K562 (cell line): ENCODE data around the gene SBF1. TPM values are rescaled to one million over a fixed set of nuclear protein-coding genes. Genes with fewer than 3 reads are reported as not detected.
A peak's percentile ranks its signal among the peaks of the same experiment; 100 is the strongest.

Experiments used
- ATF6 ChIP-seq: sonication (generic); formaldehyde crosslinking; IDR thresholded peaks from 2 replicates; pipeline ENCODE4 v1.4.0; 2020; ENCODE audit warnings: mild to moderate bottlenecking, missing genetic modification reagents
- BHLHE40 ChIP-seq: IDR thresholded peaks from 2 replicates; pipeline ENCODE4 v1.6.1; 2011; ENCODE audit warnings: low read length, improper control_type of control experiment
- CBFA2T2 ChIP-seq: fragments of 450-650 bp; conservative IDR thresholded peaks from 2 replicates; pipeline ENCODE4 v1.6.1; 2017; ENCODE audit warnings: mild to moderate bottlenecking
- CLOCK ChIP-seq: fragments of 250-450 bp; sonication (Bioruptor Pico); IDR thresholded peaks from 2 replicates; pipeline ENCODE4 v1.4.0; 2020; ENCODE audit warnings: mild to moderate bottlenecking, moderate library complexity, borderline replicate concordance
- CTCF ChIP-seq, 3 experiments: IDR thresholded peaks in 2 of 3; conservative IDR thresholded peaks in 1 of 3; 2 replicates each; pipeline ENCODE4 v1.5.1; 2011 to 2012; ENCODE audit warnings: low read length in 3 of 3, mild to moderate bottlenecking in 3 of 3, control low read depth in 2 of 3, improper control_type of control experiment in 1 of 3, inconsistent platforms in 1 of 3, low read depth in 1 of 3, mixed read lengths in 1 of 3, moderate library complexity in 1 of 3; ENCODE audit not compliant: insufficient read depth in 2 of 3
- KAT7 ChIP-seq: sonication (generic); formaldehyde crosslinking; IDR thresholded peaks from 2 replicates; pipeline ENCODE4 v1.8.0; 2022; ENCODE audit warnings: missing genetic modification reagents, mild to moderate bottlenecking, borderline replicate concordance
- KDM5B ChIP-seq: fragments of 200-600 bp; sonication (generic); IDR thresholded peaks from 2 replicates; pipeline ENCODE4 v1.6.1; 2012; ENCODE audit warnings: low read depth, mild to moderate bottlenecking, moderate library complexity, low read length, control low read depth, inconsistent platforms; ENCODE audit not compliant: insufficient replicate concordance
- MAFG ChIP-seq: fragments of 450-650 bp; conservative IDR thresholded peaks from 2 replicates; pipeline ENCODE4 v1.6.1; 2016; ENCODE audit warnings: missing genetic modification characterization, missing compliant biosample characterization
- NR2C2 ChIP-seq, 2 experiments: fragments of 200-800 bp in 1 of 2; sonication (Bioruptor generic) in 1 of 2; sonication (generic) in 1 of 2; formaldehyde crosslinking in 1 of 2; IDR thresholded peaks; 2 replicates each; pipeline versions ENCODE4 v1.6.1 to v1.8.0; 2016 to 2022; ENCODE audit warnings: mild to moderate bottlenecking in 1 of 2, missing compliant biosample characterization in 1 of 2, missing genetic modification characterization in 1 of 2, missing genetic modification reagents in 1 of 2
- TEAD1 ChIP-seq, 2 experiments: fragments of 450-650 bp in 1 of 2; sonication (generic) in 1 of 2; formaldehyde crosslinking; IDR thresholded peaks; 2 replicates each; pipeline versions ENCODE4 v1.4.0 to v1.8.0; 2020 to 2022; ENCODE audit warnings: mild to moderate bottlenecking in 2 of 2, missing genetic modification reagents in 1 of 2
- TGIF2 ChIP-seq: sonication (generic); formaldehyde crosslinking; IDR thresholded peaks from 2 replicates; pipeline ENCODE4 v1.8.1; 2022; ENCODE audit warnings: mild to moderate bottlenecking, missing genetic modification reagents, moderate library complexity
- UBTF ChIP-seq, 2 experiments: IDR thresholded peaks; 2 replicates each; pipeline ENCODE4 v1.6.1; 2012; ENCODE audit warnings: improper control_type of control experiment in 2 of 2, low read depth in 2 of 2, low read length in 2 of 2, borderline replicate concordance in 1 of 2
- ZBTB5 ChIP-seq: fragments of 450-650 bp; IDR thresholded peaks from 2 replicates; pipeline ENCODE4 v1.6.1; 2017; ENCODE audit warnings: antibody characterized with exemption
- polyA plus RNA-seq, 8 experiments: library from polyadenylated mRNA; depleted of rRNA in 4 of 8; stranded (reverse) in 5 of 8; unstranded in 3 of 8; fragments of >200 nt; fragmentation: Nextera tagmentation in 2 of 8; fragmentation: Illumina TruSeq in 1 of 8; extraction: Ambion mirVana in 2 of 8; extraction: Trizol in 1 of 8; gene quantifications; 2 replicates each; pipeline versions ENCODE4 v1.2.1 to v1.2.3, GENCODE V29; 2011 to 2014; ENCODE audit warnings: inconsistent platforms in 1 of 8, missing spikeins in 1 of 8
- total RNA-seq, 7 experiments: library from RNA; depleted of rRNA in 6 of 7; stranded (reverse); fragments of >200 nt in 6 of 7; fragmentation: Illumina TruSeq in 2 of 7; extraction: Trizol in 2 of 7; gene quantifications; 2 replicates each; pipeline versions ENCODE4 v1.2.1 to v1.2.3, GENCODE V29; 2011 to 2021; ENCODE audit warnings: low replicate concordance in 1 of 7

The SBF1 gene
- total and polyA plus RNA-seq, 9 of the 15 experiments (the other 6 are each of a cell fraction or from before 2014, with no cell fraction given) = 0.44 to 50.4 (median 11.4) TPM

GRCh38 chr22:50485221-50486131 lies 10.6 kb upstream of the SBF1 start (continued):
- TF ChIP-seq CTCF (IDR thresholded peaks at IDR 0.05 in 2 of 3, conservative IDR thresholded peaks at IDR 0.05 in 1 of 3; ENCODE audit: insufficient read depth in 2 of 3, low read depth in 1 of 3, low read length in 3 of 3) (peak in 2 of 3 experiments; percentile 12 to 18; a peak in 2 of 6 replicates), ZBTB5 (no peak), ATF6 (CRISPR knock-in tag) (no peak), TGIF2 (CRISPR knock-in tag) (no peak), KAT7 (no peak), UBTF (IDR thresholded peaks at IDR 0.05; ENCODE audit: borderline replicate concordance in 1 of 2, low read depth in 2 of 2, low read length in 2 of 2) (no peak), CBFA2T2 (peak; percentile 43; the same call in 1 of the 2 replicates), MAFG (no peak), BHLHE40 (peak; percentile 94), KDM5B (peak; percentile 28), CLOCK (CRISPR knock-in tag) (peak; percentile 28; the same call in 1 of the 2 replicates), TEAD1 (CRISPR knock-in tag; IDR thresholded peaks at IDR 0.05) (no peak), NR2C2 (CRISPR knock-in tag; IDR thresholded peaks at IDR 0.05) (no peak), NR2C2 (tag; IDR thresholded peaks at IDR 0.05) (no peak)
